Astrocyte (in vitro differentiated cells and primary cell): ENCODE measurements around the gene RMND5B. TPM values are rescaled to one million over a fixed set of nuclear protein-coding genes. Genes with fewer than 3 reads are reported as not detected.
A peak's percentile ranks its signal among the peaks of the same experiment; 100 is the strongest.
"Not testable (repeated sequence)": the region's sequence is repeated elsewhere in the genome, so short reads cannot be mapped to it uniquely, and the experiment has no call there.

ENCODE experiments used
- DNase-seq: peaks from one replicate; pipeline ENCODE4 v3.0.0-alpha.2; 2010; ENCODE audit warnings: low read depth
- FAIRE-seq: peaks from 2 replicates; lab custom pipeline; 2011; peaks lifted over from hg19 to GRCh38; lab: Jason Lieb, UNC
- H2AFZ ChIP-seq: 2 replicates; pipeline ENCODE4 v1.6.0; 2012; ENCODE audit warnings: low read depth, low read length, inconsistent platforms
- H3K27ac ChIP-seq: 2 replicates; pipeline ENCODE4 v1.5.1; 2011; ENCODE audit warnings: low read depth, low read length, inconsistent platforms
- H3K27me3 ChIP-seq: 2 replicates; pipeline ENCODE4 v1.6.0; 2011; ENCODE audit warnings: low read length, inconsistent platforms; ENCODE audit not compliant: insufficient read depth
- H3K36me3 ChIP-seq: 2 replicates; pipeline ENCODE4 v1.5.1; 2011; ENCODE audit warnings: low read length, inconsistent platforms; ENCODE audit not compliant: insufficient read depth
- H3K4me1 ChIP-seq: 2 replicates; pipeline ENCODE4 v1.5.1; 2011; ENCODE audit warnings: low read length, inconsistent platforms; ENCODE audit not compliant: insufficient read depth
- H3K4me2 ChIP-seq: 2 replicates; pipeline ENCODE4 v1.6.0; 2012; ENCODE audit warnings: low read length, inconsistent platforms
- H3K4me3 ChIP-seq: 2 replicates; pipeline ENCODE4 v1.5.1; 2011; ENCODE audit warnings: low read depth, mild to moderate bottlenecking, low read length, inconsistent platforms; ENCODE audit not compliant: insufficient read depth
- H3K79me2 ChIP-seq: 2 replicates; pipeline ENCODE4 v1.6.0; 2012; ENCODE audit warnings: mild to moderate bottlenecking, low read length, inconsistent platforms; ENCODE audit not compliant: insufficient read depth
- H3K9ac ChIP-seq: 2 replicates; pipeline ENCODE4 v1.6.0; 2012; ENCODE audit warnings: mild to moderate bottlenecking, low read length, inconsistent platforms
- H3K9me3 ChIP-seq: 2 replicates; pipeline ENCODE4 v1.5.1; 2012; ENCODE audit warnings: low read depth, mild to moderate bottlenecking, low read length, inconsistent platforms; ENCODE audit not compliant: insufficient read depth
- H4K20me1 ChIP-seq: 2 replicates; pipeline ENCODE4 v1.6.0; 2012; ENCODE audit warnings: low read length, inconsistent platforms; ENCODE audit not compliant: insufficient read depth
- H3K27ac Mint-ChIP-seq: one replicate; pipeline ENCODE4 v1.8.0; 2021; ENCODE audit warnings: mild to moderate bottlenecking, mixed read lengths; ENCODE audit not compliant: unreplicated experiment
- H3K27me3 Mint-ChIP-seq: one replicate; pipeline ENCODE4 v1.8.0; 2021; ENCODE audit warnings: low read depth, mixed read lengths; ENCODE audit not compliant: unreplicated experiment
- H3K36me3 Mint-ChIP-seq: one replicate; pipeline ENCODE4 v1.8.0; 2021; ENCODE audit warnings: low read depth, mixed read lengths; ENCODE audit not compliant: unreplicated experiment
- H3K4me1 Mint-ChIP-seq: one replicate; pipeline ENCODE4 v1.8.0; 2021; ENCODE audit warnings: low read depth, mixed read lengths; ENCODE audit not compliant: unreplicated experiment
- H3K4me3 Mint-ChIP-seq: one replicate; pipeline ENCODE4 v1.8.0; 2021; ENCODE audit warnings: mild to moderate bottlenecking, moderate library complexity, mixed read lengths; ENCODE audit not compliant: unreplicated experiment
- H3K9me3 Mint-ChIP-seq: one replicate; pipeline ENCODE4 v1.8.0; 2021; ENCODE audit warnings: mild to moderate bottlenecking, mixed read lengths; ENCODE audit not compliant: unreplicated experiment
- CTCF ChIP-seq: IDR thresholded peaks from 2 replicates; pipeline ENCODE4 v1.5.1; 2011; ENCODE audit warnings: low read depth, mild to moderate bottlenecking, inconsistent platforms, low read length, moderate library complexity; ENCODE audit not compliant: insufficient read depth
- EZH2 ChIP-seq: IDR thresholded peaks from 2 replicates; pipeline ENCODE4 v1.6.1; 2012; ENCODE audit warnings: mild to moderate bottlenecking, low read length, inconsistent platforms; ENCODE audit not compliant: insufficient read depth
- total RNA-seq: library from RNA; stranded (reverse); gene quantifications from 2 replicates; pipeline ENCODE4 v1.2.1, GENCODE V29; 2021

The RMND5B gene
- total RNA-seq, 1 donor from 2014 or later = 14.3 TPM

- H3K27ac ChIP-seq = no peak overlapping the region
- H2AFZ ChIP-seq = no peak overlapping the region
- TF ChIP-seq CTCF (no peak), EZH2 (no peak)
- Mint-ChIP-seq H3K4me1 (no peaks in the 10 kb centered on the region), H3K4me3 (no peak overlapping the region), H3K27ac (no peak overlapping the region), H3K27me3 (peaks cover 19% of the 10 kb centered on the region), H3K36me3 (no peaks in the 10 kb centered on the region), H3K9me3 (peaks cover 11% of the 10 kb centered on the region)
- H3K4me1 ChIP-seq = no peaks in the 10 kb centered on the region
- no peaks in the 10 kb centered on the region for H3K36me3 ChIP-seq
- H3K9me3 ChIP-seq = no peaks in the 10 kb centered on the region
- DNase-seq (no peak), FAIRE-seq (no peak)
- H3K4me2 ChIP-seq = no peak overlapping the region
- no peak overlapping the region for H3K9ac ChIP-seq
- no peaks in the 10 kb centered on the region for H3K79me2 ChIP-seq
- H3K27me3 ChIP-seq = peaks cover 5% of the 10 kb centered on the region
- no peaks in the 10 kb centered on the region for H4K20me1 ChIP-seq
- H3K4me3 ChIP-seq = no peak overlapping the region
These were observed 63.2 kb downstream of the RMND5B start for GRCh38 chr5:178194026-178194425.

DNA sequence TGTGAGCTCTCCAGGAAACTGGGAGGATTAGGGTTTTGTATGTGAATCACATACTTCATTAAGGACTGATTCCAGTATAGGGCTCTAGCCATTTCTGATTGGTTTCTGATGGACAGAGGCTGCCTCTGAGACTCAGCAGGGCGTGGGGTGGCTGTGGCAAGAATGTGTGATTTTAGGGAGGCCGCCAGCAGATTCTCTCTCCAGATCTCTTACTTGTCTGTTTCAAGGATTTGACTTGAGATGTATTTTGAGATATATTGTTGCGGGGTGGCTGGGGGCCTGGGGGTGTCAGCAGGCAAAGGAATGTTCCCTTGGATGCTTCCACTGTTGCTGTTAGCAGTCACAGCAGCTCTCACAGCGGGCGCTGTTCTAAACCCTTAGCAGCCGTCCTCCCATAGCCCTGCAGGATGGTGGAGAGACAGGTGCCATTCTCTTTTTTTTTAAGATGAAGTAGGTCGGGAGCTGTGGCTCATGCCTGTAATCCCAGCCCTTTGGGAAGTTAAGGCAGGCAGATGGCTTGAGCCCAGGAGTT is 65.5 kb downstream of the RMND5B start:
- no peaks in the 10 kb centered on the region for H3K4me1 Mint-ChIP-seq
- Histone ChIP-seq H3K4me3 (no peak overlapping the region), H4K20me1 (no peaks in the 10 kb centered on the region), H3K4me2 (no peak overlapping the region), H3K4me1 (no peaks in the 10 kb centered on the region), H2AFZ (no peak overlapping the region), H3K27me3 (peaks cover 5% of the 10 kb centered on the region), H3K9ac (no peak overlapping the region), H3K79me2 (no peaks in the 10 kb centered on the region), H3K27ac (no peak overlapping the region), H3K36me3 (no peaks in the 10 kb centered on the region), H3K9me3 (no peaks in the 10 kb centered on the region)
- H3K27me3 Mint-ChIP-seq = peaks cover 19% of the 10 kb centered on the region
- no peak for DNase-seq
- H3K36me3 Mint-ChIP-seq = no peaks in the 10 kb centered on the region
- no peak for FAIRE-seq
- H3K27ac Mint-ChIP-seq = no peak overlapping the region
- peaks cover 11% of the 10 kb centered on the region for H3K9me3 Mint-ChIP-seq
- TF ChIP-seq EZH2 (no peak), CTCF (no peak)
- no peak overlapping the region for H3K4me3 Mint-ChIP-seq

DNA sequence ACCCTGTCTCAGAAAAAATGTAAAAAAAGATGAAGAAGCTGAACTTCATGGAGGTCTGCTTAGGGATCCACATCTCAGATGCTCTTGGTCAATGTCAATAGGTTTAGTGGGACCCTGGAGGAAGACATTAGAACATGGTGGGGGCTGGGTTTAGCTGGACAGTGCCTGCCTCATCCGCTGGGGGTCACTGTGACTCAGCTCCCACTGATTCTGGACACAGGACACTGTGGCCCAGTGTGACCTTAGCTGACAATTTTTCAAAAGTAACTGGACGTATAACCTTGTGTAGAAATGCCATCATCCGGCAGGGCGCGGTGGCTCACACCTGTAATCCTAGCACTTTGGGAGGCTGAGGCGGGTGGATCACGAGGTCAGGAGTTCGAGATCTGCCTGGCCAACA is 66.2 kb downstream of the RMND5B start:
- Histone ChIP-seq H3K36me3 (no peaks in the 10 kb centered on the region), H2AFZ (no peak overlapping the region), H4K20me1 (no peaks in the 10 kb centered on the region), H3K4me3 (no peak overlapping the region), H3K4me1 (peaks cover 2% of the 10 kb centered on the region), H3K79me2 (no peaks in the 10 kb centered on the region), H3K9ac (no peak overlapping the region), H3K27me3 (peaks cover 5% of the 10 kb centered on the region), H3K27ac (no peak overlapping the region), H3K4me2 (no peak overlapping the region), H3K9me3 (no peaks in the 10 kb centered on the region)
- Mint-ChIP-seq H3K4me3 (no peak overlapping the region), H3K4me1 (peaks cover 4% of the 10 kb centered on the region), H3K27ac (no peak overlapping the region), H3K9me3 (peaks cover 11% of the 10 kb centered on the region), H3K36me3 (no peaks in the 10 kb centered on the region), H3K27me3 (peaks cover 19% of the 10 kb centered on the region)
- DNase-seq (no peak), FAIRE-seq (no peak)
- TF ChIP-seq EZH2 = no peak
- TF ChIP-seq CTCF = peak; percentile 16

- H3K9me3 Mint-ChIP-seq, H3K4me2 ChIP-seq, H3K9me3 ChIP-seq, H3K36me3 Mint-ChIP-seq, H3K36me3 ChIP-seq, H3K27me3 ChIP-seq, H3K79me2 ChIP-seq, H3K9ac ChIP-seq, H3K27ac ChIP-seq, FAIRE-seq, H2AFZ ChIP-seq, DNase-seq, H4K20me1 ChIP-seq, H3K27ac Mint-ChIP-seq, H3K4me1 ChIP-seq, H3K4me3 ChIP-seq, H3K4me3 Mint-ChIP-seq, H3K4me1 Mint-ChIP-seq: not testable (repeated sequence)
- H3K27me3 Mint-ChIP-seq = peaks cover 19% of the 10 kb centered on the region
These were observed 67.3 kb downstream of the RMND5B start for GRCh38 chr5:178198151-178198550.
